GM12878 (cell line): ENCODE measurements around the gene CSTF2T. TPM values are rescaled to one million over a fixed set of nuclear protein-coding genes. Genes with fewer than 3 reads are reported as not detected.

Source experiments
- CHD2 ChIP-seq: IDR thresholded peaks from 2 replicates; pipeline ENCODE4 v1.6.1; 2011; ENCODE audit warnings: low read depth, low read length, improper control_type of control experiment, borderline replicate concordance
- CREB1 ChIP-seq: IDR thresholded peaks from 2 replicates; pipeline ENCODE4 v1.6.1; 2012; ENCODE audit warnings: low read depth, mild to moderate bottlenecking, inconsistent platforms
- DPF2 ChIP-seq: fragments of 450-650 bp; IDR thresholded peaks from 2 replicates; pipeline ENCODE4 v1.6.1; 2017; ENCODE audit warnings: mild to moderate bottlenecking
- E2F4 ChIP-seq: IDR thresholded peaks from 2 replicates; pipeline ENCODE4 v1.6.1; 2012; ENCODE audit warnings: low read depth, low read length, improper control_type of control experiment
- KDM1A ChIP-seq: fragments of 200-600 bp; sonication (generic); IDR thresholded peaks from 2 replicates; pipeline ENCODE4 v1.6.1; 2016; ENCODE audit warnings: borderline replicate concordance
- KLF5 ChIP-seq: fragments of 450-650 bp; IDR thresholded peaks from 2 replicates; pipeline ENCODE4 v1.6.1; 2014; ENCODE audit warnings: mild to moderate bottlenecking; ENCODE audit not compliant: partially characterized antibody
- MXI1 ChIP-seq: fragments of 150-350 bp; IDR thresholded peaks from 2 replicates; pipeline ENCODE4 v1.6.1; 2011; ENCODE audit warnings: low read depth, mild to moderate bottlenecking, inconsistent platforms, low read length, improper control_type of control experiment
- PKNOX1 ChIP-seq: fragments of 450-650 bp; IDR thresholded peaks from 2 replicates; pipeline ENCODE4 v1.6.1; 2016; ENCODE audit warnings: mild to moderate bottlenecking
- RAD51 ChIP-seq: fragments of 450-650 bp; IDR thresholded peaks from 2 replicates; pipeline ENCODE4 v1.6.1; 2016; ENCODE audit warnings: moderate library complexity, mild to moderate bottlenecking, inconsistent platforms
- ZBTB40 ChIP-seq: fragments of 450-650 bp; IDR thresholded peaks from 2 replicates; pipeline ENCODE4 v1.6.1; 2016; ENCODE audit warnings: mild to moderate bottlenecking, moderate library complexity, borderline replicate concordance
- ZNF207 ChIP-seq: fragments of 450-650 bp; IDR thresholded peaks from 2 replicates; pipeline ENCODE4 v1.6.1; 2014; ENCODE audit warnings: antibody characterized with exemption, mild to moderate bottlenecking, borderline replicate concordance
- ZNF592 ChIP-seq: fragments of 450-650 bp; IDR thresholded peaks from 2 replicates; pipeline ENCODE4 v1.6.1; 2017; ENCODE audit warnings: mild to moderate bottlenecking, moderate library complexity
- ZNF687 ChIP-seq: fragments of 450-650 bp; IDR thresholded peaks from 2 replicates; pipeline ENCODE4 v1.6.1; 2017; ENCODE audit warnings: mild to moderate bottlenecking, moderate library complexity
- polyA plus RNA-seq, 11 experiments: library from polyadenylated mRNA; depleted of rRNA in 4 of 11; unstranded in 6 of 11; stranded (reverse) in 5 of 11; fragments of >200 nt; fragmentation: Nextera tagmentation in 4 of 11; fragmentation: Illumina TruSeq in 1 of 11; extraction: Ambion mirVana in 4 of 11; extraction: Trizol in 1 of 11; gene quantifications; 1 replicate in 1 of 11; 2 replicates in 10 of 11; pipeline versions ENCODE4 v1.2.1 to v1.2.3, GENCODE V29; 2011 to 2016; ENCODE audit warnings: inconsistent platforms in 2 of 11, missing spikeins in 2 of 11, low read depth in 1 of 11
- total RNA-seq, 4 experiments: library from RNA; depleted of rRNA in 3 of 4; stranded (reverse); fragments of >200 nt in 3 of 4; fragmentation: Illumina TruSeq in 1 of 4; extraction: Trizol in 1 of 4; gene quantifications; 2 replicates each; pipeline versions ENCODE4 v1.2.1 to v1.2.3, GENCODE V29; 2013 to 2021

CSTF2T gene
- total and polyA plus RNA-seq, 10 of the 15 experiments (the other 5 are each of a cell fraction or from before 2014, with no cell fraction given) = 6.8 to 23.8 (median 14.3) TPM

GRCh38 chr10:51699475-51700227 lies at the start of gene CSTF2T (continued):
- 0 out of 2 replicates have a peak, but pooled peaks have one; percentile 12 for TF ChIP-seq ZNF687
- peak; percentile 79 for TF ChIP-seq PKNOX1
- TF ChIP-seq MXI1 = peak; percentile 85; the same call in 1 of the 2 replicates
- peak; percentile 96 for TF ChIP-seq CREB1
- TF ChIP-seq KLF5 = peak; percentile 79
- no peak for TF ChIP-seq ZNF592
- TF ChIP-seq ZBTB40 = peak; percentile 100
- TF ChIP-seq DPF2 = peak; percentile 76; the same call in 1 of the 2 replicates
- no peak; the same call in 1 of the 2 replicates for TF ChIP-seq CHD2
- no peak for TF ChIP-seq KDM1A
- TF ChIP-seq ZNF207 = peak; percentile 93; the same call in 1 of the 2 replicates
- peak; percentile 51 for TF ChIP-seq RAD51
- peak; percentile 89 for TF ChIP-seq E2F4
